Subcutaneous adipose tissue (tissue), 4 donors: Measurements from ENCODE around the gene CRIP3. TPM values are rescaled to one million over a fixed set of nuclear protein-coding genes. Genes with fewer than 3 reads are reported as not detected.

Source experiments
- CTCF ChIP-seq: fragments of 450-650 bp; IDR thresholded peaks from one replicate; pipeline ENCODE4 v1.5.1; 2016; ENCODE audit warnings: low read depth, mild to moderate bottlenecking, control low read depth, antibody characterized with exemption, moderate library complexity
- total RNA-seq, 4 donors: library from RNA; depleted of rRNA; stranded (reverse); fragments of >200 nt; gene quantifications; one replicate each; pipeline ENCODE4 v1.1.0, GENCODE V29; 2016

The CRIP3 gene
- total RNA-seq, 4 donors from 2014 or later = 0.88 to 2.0 TPM; not detected in 2

- TF ChIP-seq CTCF = no peak
Measured at GRCh38 chr6:43292763-43293318, 15.8 kb downstream of the CRIP3 start.

GRCh38 chr6:43292341-43292740 is 16.3 kb downstream of the CRIP3 start:
- no peak for TF ChIP-seq CTCF

- TF ChIP-seq CTCF = no peak
Measured at GRCh38 chr6:43291708-43292107, 16.9 kb downstream of the CRIP3 start.

- no peak for TF ChIP-seq CTCF
Measured at GRCh38 chr6:43290905-43291355, 17.7 kb downstream of the CRIP3 start.

GRCh38 chr6:43290339-43290904 is 18.2 kb downstream of the CRIP3 start:
- TF ChIP-seq CTCF = no peak

- TF ChIP-seq CTCF = no peak
Measured at GRCh38 chr6:43287717-43288679, 20.6 kb downstream of the CRIP3 start.
